Measurements from ENCODE around the gene IGF2BP2. TPM values are rescaled to one million over a fixed set of nuclear protein-coding genes. Genes with fewer than 3 reads are reported as not detected.

The IGF2BP2 gene
- total and polyA plus RNA-seq, 2 of the 4 experiments (the other 2 are of a cell fraction): 23.4 to 88.2 TPM

DNA sequence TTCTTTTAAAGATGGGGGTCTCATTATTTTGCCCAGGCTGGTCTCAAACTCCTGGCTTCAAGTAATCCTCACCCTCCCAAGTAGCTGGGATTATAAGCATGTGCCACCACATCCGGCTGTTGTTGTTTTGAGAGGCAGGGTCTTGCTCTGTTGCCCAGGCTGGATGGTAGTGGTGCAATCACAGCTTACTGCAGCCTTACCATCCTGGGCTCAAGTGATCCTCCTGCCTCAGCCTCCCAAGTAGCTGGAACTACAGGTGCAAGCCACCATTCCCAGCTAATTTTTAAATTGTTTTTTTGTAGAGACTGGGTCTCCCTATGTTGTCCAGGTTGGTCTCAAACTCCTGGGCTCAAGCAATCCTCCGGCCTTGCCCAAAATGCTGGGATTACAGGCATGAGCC is 133.2 kb downstream of the IGF2BP2 start:
- H3K4me2 ChIP-seq (ENCODE audit: low read depth, low read length): no peak overlapping the region
- H4K20me1 ChIP-seq (ENCODE audit: insufficient read depth, low read length): peaks cover 9% of the 10 kb centered on the region; the same call in 1 of the 2 replicates
- H2BK5ac ChIP-seq (ENCODE audit: low read depth, low read length, poor library complexity, severe bottlenecking): no peak overlapping the region
- no peak overlapping the region for H2AFZ ChIP-seq (replicated peaks; ENCODE audit: low read length, poor library complexity)
- CTCF ChIA-PET: no interaction called here
- no peak overlapping the region for H2AK5ac ChIP-seq (ENCODE audit: low read depth, low read length)
- TF ChIP-seq NFE2L2 (IDR thresholded peaks at IDR 0.05; ENCODE audit: low read depth, low read length) (no peak), RCOR1 (IDR thresholded peaks at IDR 0.05; ENCODE audit: insufficient replicate concordance, low read length) (no peak), RAD21 (IDR thresholded peaks at IDR 0.05; ENCODE audit: low read length) (no peak), RFX5 (IDR thresholded peaks at IDR 0.05; ENCODE audit: low read depth, low read length) (no peak), CEBPB (IDR thresholded peaks at IDR 0.05; ENCODE audit: low read depth, low read length) (no peak), CHD1 (IDR thresholded peaks at IDR 0.05; ENCODE audit: low read depth, low read length) (no peak), MAFK (IDR thresholded peaks at IDR 0.05; ENCODE audit: low read depth, low read length) (no peak), MXI1 (IDR thresholded peaks at IDR 0.05; ENCODE audit: borderline replicate concordance, low read depth, low read length) (no peak), POLR2A (IDR thresholded peaks at IDR 0.05; ENCODE audit: low read depth, low read length) (no peak), MAZ (IDR thresholded peaks at IDR 0.05; ENCODE audit: borderline replicate concordance, low read depth, low read length) (no peak), BHLHE40 (IDR thresholded peaks at IDR 0.05; ENCODE audit: low read depth, low read length) (no peak), FOS (IDR thresholded peaks at IDR 0.05; ENCODE audit: low read depth, low read length) (no peak)
- TF ChIP-seq, protein P1, sequence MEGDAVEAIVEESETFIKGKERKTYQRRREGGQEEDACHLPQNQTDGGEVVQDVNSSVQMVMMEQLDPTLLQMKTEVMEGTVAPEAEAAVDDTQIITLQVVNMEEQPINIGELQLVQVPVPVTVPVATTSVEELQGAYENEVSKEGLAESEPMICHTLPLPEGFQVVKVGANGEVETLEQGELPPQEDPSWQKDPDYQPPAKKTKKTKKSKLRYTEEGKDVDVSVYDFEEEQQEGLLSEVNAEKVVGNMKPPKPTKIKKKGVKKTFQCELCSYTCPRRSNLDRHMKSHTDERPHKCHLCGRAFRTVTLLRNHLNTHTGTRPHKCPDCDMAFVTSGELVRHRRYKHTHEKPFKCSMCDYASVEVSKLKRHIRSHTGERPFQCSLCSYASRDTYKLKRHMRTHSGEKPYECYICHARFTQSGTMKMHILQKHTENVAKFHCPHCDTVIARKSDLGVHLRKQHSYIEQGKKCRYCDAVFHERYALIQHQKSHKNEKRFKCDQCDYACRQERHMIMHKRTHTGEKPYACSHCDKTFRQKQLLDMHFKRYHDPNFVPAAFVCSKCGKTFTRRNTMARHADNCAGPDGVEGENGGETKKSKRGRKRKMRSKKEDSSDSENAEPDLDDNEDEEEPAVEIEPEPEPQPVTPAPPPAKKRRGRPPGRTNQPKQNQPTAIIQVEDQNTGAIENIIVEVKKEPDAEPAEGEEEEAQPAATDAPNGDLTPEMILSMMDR (conservative IDR thresholded peaks at IDR 0.05; ENCODE audit: low read depth, low read length): no peak
- TF ChIP-seq, protein P2, sequence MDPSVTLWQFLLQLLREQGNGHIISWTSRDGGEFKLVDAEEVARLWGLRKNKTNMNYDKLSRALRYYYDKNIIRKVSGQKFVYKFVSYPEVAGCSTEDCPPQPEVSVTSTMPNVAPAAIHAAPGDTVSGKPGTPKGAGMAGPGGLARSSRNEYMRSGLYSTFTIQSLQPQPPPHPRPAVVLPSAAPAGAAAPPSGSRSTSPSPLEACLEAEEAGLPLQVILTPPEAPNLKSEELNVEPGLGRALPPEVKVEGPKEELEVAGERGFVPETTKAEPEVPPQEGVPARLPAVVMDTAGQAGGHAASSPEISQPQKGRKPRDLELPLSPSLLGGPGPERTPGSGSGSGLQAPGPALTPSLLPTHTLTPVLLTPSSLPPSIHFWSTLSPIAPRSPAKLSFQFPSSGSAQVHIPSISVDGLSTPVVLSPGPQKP (IDR thresholded peaks at IDR 0.05; ENCODE audit: borderline replicate concordance, low read depth, low read length): no peak
- TF ChIP-seq, protein P3, sequence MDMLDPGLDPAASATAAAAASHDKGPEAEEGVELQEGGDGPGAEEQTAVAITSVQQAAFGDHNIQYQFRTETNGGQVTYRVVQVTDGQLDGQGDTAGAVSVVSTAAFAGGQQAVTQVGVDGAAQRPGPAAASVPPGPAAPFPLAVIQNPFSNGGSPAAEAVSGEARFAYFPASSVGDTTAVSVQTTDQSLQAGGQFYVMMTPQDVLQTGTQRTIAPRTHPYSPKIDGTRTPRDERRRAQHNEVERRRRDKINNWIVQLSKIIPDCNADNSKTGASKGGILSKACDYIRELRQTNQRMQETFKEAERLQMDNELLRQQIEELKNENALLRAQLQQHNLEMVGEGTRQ (IDR thresholded peaks at IDR 0.05; ENCODE audit: low read depth, low read length): no peak
- no peak overlapping the region for H2BK120ac ChIP-seq (ENCODE audit: low read depth, low read length)
- no peak overlapping the region for H4K8ac ChIP-seq (ENCODE audit: low read depth in 2 of 2, low read length in 2 of 2)
- no peak for DNase-seq
- dilution Hi-C loops (cut with HindIII; ENCODE audit: low sequenced_read_pairs, unreplicated experiment): no loop called here
- intact Hi-C loops (cut with micrococcal nuclease): no loop called here
- peaks cover 8% of the 10 kb centered on the region for H3K4me1 ChIP-seq (ENCODE audit: control insufficient read depth, insufficient read depth, low read length)
- no peaks in the 10 kb centered on the region for H3K9me3 ChIP-seq (ENCODE audit: control insufficient read depth, insufficient read depth, low read length)
- H3K4me3 ChIP-seq (ENCODE audit: insufficient read depth, low read depth, low read length): no peak overlapping the region
- H2BK20ac ChIP-seq (ENCODE audit: low read depth, low read length): no peak overlapping the region
- H3K27me3 ChIP-seq (ENCODE audit: control insufficient read depth, insufficient read depth, low read length): no peaks in the 10 kb centered on the region
- no peak overlapping the region for H3K56ac ChIP-seq (ENCODE audit: extremely low read depth, insufficient read depth, low read length)
- no peak overlapping the region for H3K9ac ChIP-seq (ENCODE audit: low read depth, low read length)
- H3K36me3 ChIP-seq (ENCODE audit: control insufficient read depth, insufficient read depth, low read length): peaks cover 24% of the 10 kb centered on the region
- H4K5ac ChIP-seq (ENCODE audit: low read depth, low read length): no peak overlapping the region
- no peak overlapping the region for H2BK15ac ChIP-seq (ENCODE audit: low read depth, low read length)
- no peak overlapping the region for H3K4ac ChIP-seq (ENCODE audit: low read depth, low read length)
- H2AK9ac ChIP-seq (replicated peaks; ENCODE audit: low read depth, low read length, poor library complexity): no peak overlapping the region
- H3K79me1 ChIP-seq (ENCODE audit: low read depth in 1 of 2, low read length in 2 of 2): peaks cover 35 to 64% of the 10 kb centered on the region in 2 experiments
- POLR2A ChIA-PET (ENCODE audit: unreplicated experiment): no interaction called here
- no TSS peak for BruUV-seq (replicated peaks)
- H3K18ac ChIP-seq (ENCODE audit: low read depth, low read length): no peak overlapping the region
- no CpG with 5 or more reads among the region's 2 CpGs for WGBS, 2 experiments (ENCODE audit: extremely low coverage in 2 of 2, insufficient read length in 1 of 2)
- H3K9me1 ChIP-seq (ENCODE audit: insufficient read depth, low read length): peaks cover 10% of the 10 kb centered on the region
- ATAC-seq (ENCODE audit: low read depth): no peak
- in situ Hi-C loops (cut with MboI; ENCODE audit: low sequenced_read_pairs): no loop called here
- H4K91ac ChIP-seq (ENCODE audit: insufficient read depth, low read depth, low read length): no peak overlapping the region
- no peak overlapping the region for H3K27ac ChIP-seq (ENCODE audit: insufficient read depth, low read length)
- H3K23ac ChIP-seq (ENCODE audit: low read depth, low read length): no peak overlapping the region
- no peak overlapping the region for H3K14ac ChIP-seq (replicated peaks; ENCODE audit: low read depth, low read length)
